HepG2 (cell line): ENCODE results near the gene SH2D6. TPM values are rescaled to one million over a fixed set of nuclear protein-coding genes. Genes with fewer than 3 reads are reported as not detected.

Experiments
- AHR ChIP-seq: IDR thresholded peaks from 2 replicates; pipeline ENCODE4 v1.6.1; 2018; ENCODE audit warnings: missing genetic modification reagents, missing compliant biosample characterization
- CEBPG ChIP-seq: IDR thresholded peaks from 2 replicates; pipeline ENCODE4 v1.6.1; 2016
- FOXO1 ChIP-seq: sonication (generic); formaldehyde crosslinking; IDR thresholded peaks from 2 replicates; pipeline ENCODE4 v1.4.0; 2020; ENCODE audit warnings: missing genetic modification reagents
- HDAC2 ChIP-seq: sonication (generic); formaldehyde crosslinking; IDR thresholded peaks from 2 replicates; pipeline ENCODE4 v1.4.0; 2020; ENCODE audit warnings: missing genetic modification reagents
- HIVEP1 ChIP-seq: sonication (generic); formaldehyde crosslinking; IDR thresholded peaks from 2 replicates; pipeline ENCODE4 v1.4.0; 2020; ENCODE audit warnings: mild to moderate bottlenecking, missing genetic modification reagents
- HMGXB4 ChIP-seq, 2 experiments: sonication (generic) in 1 of 2; formaldehyde crosslinking in 1 of 2; IDR thresholded peaks; 2 replicates each; pipeline versions ENCODE4 v1.4.0 to v1.6.1; 2018 to 2020; ENCODE audit warnings: missing genetic modification reagents in 2 of 2, borderline replicate concordance in 1 of 2, low read depth in 1 of 2, mild to moderate bottlenecking in 1 of 2, missing biosample characterization in 1 of 2
- HNRNPLL ChIP-seq: fragments of 200-400 bp; formaldehyde crosslinking; IDR thresholded peaks from 2 replicates; pipeline ENCODE4 v1.6.1; 2017; ENCODE audit warnings: mild to moderate bottlenecking, low read depth, low read length; ENCODE audit not compliant: poor library complexity, severe bottlenecking
- KLF6 ChIP-seq: IDR thresholded peaks from 2 replicates; pipeline ENCODE4 v1.8.0; 2016; ENCODE audit warnings: missing biosample characterization, missing genetic modification reagents
- PATZ1 ChIP-seq: sonication (generic); formaldehyde crosslinking; IDR thresholded peaks from 2 replicates; pipeline ENCODE4 v1.4.0; 2020; ENCODE audit warnings: missing genetic modification reagents
- PCBP1 ChIP-seq: fragments of 200-400 bp; formaldehyde crosslinking; IDR thresholded peaks from 2 replicates; pipeline ENCODE4 v1.6.1; 2017; ENCODE audit warnings: mild to moderate bottlenecking, low read depth, low read length, borderline replicate concordance
- SKI ChIP-seq: fragments of 450-650 bp; IDR thresholded peaks from one replicate; pipeline ENCODE4 v1.6.1; 2018; ENCODE audit warnings: mild to moderate bottlenecking; ENCODE audit not compliant: partially characterized antibody
- SMAD9 ChIP-seq: sonication (generic); formaldehyde crosslinking; IDR thresholded peaks from 2 replicates; pipeline ENCODE4 v1.5.1; 2020; ENCODE audit warnings: mild to moderate bottlenecking, missing genetic modification reagents
- XRCC5 ChIP-seq: fragments of 200-400 bp; formaldehyde crosslinking; optimal IDR thresholded peaks from 2 replicates; pipeline ENCODE3; 2017; ENCODE audit warnings: mild to moderate bottlenecking, low read length
- ZNF362 ChIP-seq: sonication (generic); formaldehyde crosslinking; IDR thresholded peaks from 2 replicates; pipeline ENCODE4 v1.4.0; 2020; ENCODE audit warnings: missing genetic modification reagents, mild to moderate bottlenecking, borderline replicate concordance
- ZNF430 ChIP-seq: sonication (generic); formaldehyde crosslinking; IDR thresholded peaks from 2 replicates; pipeline ENCODE4 v1.9.0; 2021; ENCODE audit warnings: mild to moderate bottlenecking, missing genetic modification reagents
- ZNF503 ChIP-seq: sonication (generic); formaldehyde crosslinking; IDR thresholded peaks from 2 replicates; pipeline ENCODE4 v1.4.0; 2020; ENCODE audit warnings: missing genetic modification reagents
- ZNF570 ChIP-seq: sonication (generic); formaldehyde crosslinking; IDR thresholded peaks from 2 replicates; pipeline ENCODE4 v1.4.0; 2020; ENCODE audit warnings: mild to moderate bottlenecking, missing genetic modification reagents, borderline replicate concordance
- ZNF580 ChIP-seq: IDR thresholded peaks from 2 replicates; pipeline ENCODE4 v1.6.1; 2016; ENCODE audit warnings: low read depth, borderline replicate concordance
- ZNF589 ChIP-seq: sonication (generic); formaldehyde crosslinking; conservative IDR thresholded peaks from 2 replicates; pipeline ENCODE4 v1.8.0; 2022; ENCODE audit warnings: mild to moderate bottlenecking, moderate library complexity, missing genetic modification reagents
- ZNF704 ChIP-seq: sonication (generic); formaldehyde crosslinking; IDR thresholded peaks from 2 replicates; pipeline ENCODE4 v1.8.1; 2023; ENCODE audit warnings: mild to moderate bottlenecking, inconsistent platforms, moderate library complexity, missing genetic modification reagents, borderline replicate concordance
- ZNF790 ChIP-seq: sonication (generic); formaldehyde crosslinking; IDR thresholded peaks from 2 replicates; pipeline ENCODE4 v1.8.0; 2022; ENCODE audit warnings: missing genetic modification reagents, mild to moderate bottlenecking, borderline replicate concordance
- polyA plus RNA-seq, 8 experiments: library from polyadenylated mRNA; depleted of rRNA in 3 of 8; stranded (reverse) in 7 of 8; unstranded in 1 of 8; fragments of >200 nt; fragmentation: Illumina TruSeq in 4 of 8; extraction: Trizol in 4 of 8; gene quantifications; 2 replicates each; pipeline versions ENCODE4 v1.2.1 to v1.2.3, GENCODE V29; 2011 to 2016; ENCODE audit warnings: low read depth in 4 of 8, missing spikeins in 1 of 8, mixed read lengths in 1 of 8; ENCODE audit not compliant: insufficient read depth in 1 of 8
- total RNA-seq, 5 experiments: library from RNA; depleted of rRNA; stranded (reverse); fragments of >200 nt; fragmentation: Illumina TruSeq; extraction: Trizol; gene quantifications; 2 replicates each; pipeline ENCODE4 v1.2.3, GENCODE V29; 2016; ENCODE audit warnings: low read depth in 1 of 5

The SH2D6 gene
- total and polyA plus RNA-seq, 2 of the 13 experiments (the other 11 are each of a cell fraction or from before 2014, with no cell fraction given), result 0.11 to 0.26 TPM

GRCh38 chr2:85390941-85391669 lies 27.4 kb upstream of the SH2D6 start (continued):
- TF ChIP-seq PCBP1, result no peak
- peak; percentile 84 for TF ChIP-seq XRCC5
- no peak for TF ChIP-seq ZNF570 (CRISPR knock-in tag)
- peak; percentile 63; the same call in 1 of the 2 replicates for TF ChIP-seq HDAC2 (CRISPR knock-in tag)
- no peak for TF ChIP-seq ZNF503
- peak; percentile 79 to 82 for TF ChIP-seq HMGXB4 (CRISPR knock-in tag; IDR thresholded peaks at IDR 0.05; ENCODE audit: borderline replicate concordance in 1 of 2, low read depth in 1 of 2)
- peak; percentile 44; the same call in 1 of the 2 replicates for TF ChIP-seq ZNF580 (CRISPR knock-in tag)
- TF ChIP-seq AHR (CRISPR knock-in tag), result peak; percentile 71; the same call in 1 of the 2 replicates
- peak; percentile 67; the same call in 1 of the 2 replicates for TF ChIP-seq PATZ1 (CRISPR knock-in tag)
- TF ChIP-seq ZNF589 (CRISPR knock-in tag), result no peak
- TF ChIP-seq ZNF362 (CRISPR knock-in tag), result peak; percentile 43; the same call in 1 of the 2 replicates
- TF ChIP-seq ZNF790 (CRISPR knock-in tag), result no peak
- no peak for TF ChIP-seq SMAD9 (CRISPR knock-in tag)
- 0 out of 2 replicates have a peak, but pooled peaks have one; percentile 51 for TF ChIP-seq ZNF704 (CRISPR knock-in tag)
- TF ChIP-seq HNRNPLL, result no peak
- TF ChIP-seq CEBPG (CRISPR knock-in tag), result no peak
- TF ChIP-seq KLF6 (CRISPR knock-in tag), result no peak
- TF ChIP-seq FOXO1, result peak; percentile 64
- TF ChIP-seq HIVEP1 (CRISPR knock-in tag), result no peak
- TF ChIP-seq SKI, result peak; percentile 28
- no peak for TF ChIP-seq ZNF430 (CRISPR knock-in tag)
